MM.1S (cell line): ENCODE results near the gene SPHK2.

Source experiments
- EZH2phosphoT487 ChIP-seq: fragments of 300-600 bp; sonication (generic); IDR thresholded peaks from 2 replicates; pipeline ENCODE4 v1.6.1; 2018; ENCODE audit warnings: antibody characterized with exemption, low read length
- TF ChIP-seq, protein P1 (sequence below): fragments of 300-600 bp; sonication (generic); IDR thresholded peaks from 2 replicates; pipeline ENCODE4 v1.5.1; 2016; ENCODE audit warnings: antibody characterized with exemption, low read length, mixed read lengths

DNA sequence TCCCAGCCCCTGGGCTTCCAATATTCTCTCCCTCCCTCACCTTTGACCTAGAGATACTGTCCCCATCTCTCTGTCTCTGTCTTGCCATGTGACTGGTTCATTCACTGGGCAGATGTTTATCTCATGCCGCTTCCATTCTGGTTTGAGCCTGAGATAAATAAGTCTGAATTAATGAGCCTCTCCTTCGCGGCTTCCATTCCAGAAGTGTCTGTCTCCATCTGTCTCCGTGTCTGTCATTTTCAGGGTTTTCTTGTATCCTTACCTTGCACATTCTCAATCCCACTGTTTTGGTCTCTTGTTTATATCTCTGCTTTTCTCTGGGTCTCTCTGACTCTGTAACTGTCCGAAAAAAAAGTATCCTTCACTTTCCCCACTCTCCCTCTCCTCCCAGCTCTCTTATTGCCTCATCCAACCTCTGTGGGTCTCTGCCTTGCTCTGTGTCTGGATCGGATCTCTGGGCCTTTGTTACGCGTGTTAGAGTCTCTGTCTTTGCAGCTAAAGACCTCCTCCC lies 4.3 kb downstream of the SPHK2 start:
- TF ChIP-seq, protein P1, sequence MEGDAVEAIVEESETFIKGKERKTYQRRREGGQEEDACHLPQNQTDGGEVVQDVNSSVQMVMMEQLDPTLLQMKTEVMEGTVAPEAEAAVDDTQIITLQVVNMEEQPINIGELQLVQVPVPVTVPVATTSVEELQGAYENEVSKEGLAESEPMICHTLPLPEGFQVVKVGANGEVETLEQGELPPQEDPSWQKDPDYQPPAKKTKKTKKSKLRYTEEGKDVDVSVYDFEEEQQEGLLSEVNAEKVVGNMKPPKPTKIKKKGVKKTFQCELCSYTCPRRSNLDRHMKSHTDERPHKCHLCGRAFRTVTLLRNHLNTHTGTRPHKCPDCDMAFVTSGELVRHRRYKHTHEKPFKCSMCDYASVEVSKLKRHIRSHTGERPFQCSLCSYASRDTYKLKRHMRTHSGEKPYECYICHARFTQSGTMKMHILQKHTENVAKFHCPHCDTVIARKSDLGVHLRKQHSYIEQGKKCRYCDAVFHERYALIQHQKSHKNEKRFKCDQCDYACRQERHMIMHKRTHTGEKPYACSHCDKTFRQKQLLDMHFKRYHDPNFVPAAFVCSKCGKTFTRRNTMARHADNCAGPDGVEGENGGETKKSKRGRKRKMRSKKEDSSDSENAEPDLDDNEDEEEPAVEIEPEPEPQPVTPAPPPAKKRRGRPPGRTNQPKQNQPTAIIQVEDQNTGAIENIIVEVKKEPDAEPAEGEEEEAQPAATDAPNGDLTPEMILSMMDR: no peak
- TF ChIP-seq EZH2phosphoT487: no peak
